SK-N-SH (cell line): ENCODE results near the gene ARHGEF7.

Experiments used
- EZH2phosphoT487 ChIP-seq: fragments of 200-600 bp; sonication (generic); IDR thresholded peaks from 2 replicates; pipeline ENCODE4 v1.6.1; 2017; ENCODE audit warnings: low read depth, mixed run types, mild to moderate bottlenecking, antibody characterized with exemption, moderate library complexity, borderline replicate concordance
- GABPA ChIP-seq: IDR thresholded peaks from 2 replicates; pipeline ENCODE4 v1.4.0; 2012; ENCODE audit warnings: low read depth, mild to moderate bottlenecking
- SMC3 ChIP-seq: IDR thresholded peaks from 2 replicates; pipeline ENCODE4 v1.6.1; 2012; ENCODE audit warnings: low read depth, low read length, improper control_type of control experiment
- TF ChIP-seq, protein P1 (sequence below): IDR thresholded peaks from 2 replicates; pipeline ENCODE4 v1.6.1; 2012; ENCODE audit warnings: mild to moderate bottlenecking, low read depth, low read length, moderate library complexity
- TF ChIP-seq, protein P2 (sequence below): fragments of 200-600 bp; sonication (generic); IDR thresholded peaks from 2 replicates; pipeline ENCODE4 v1.6.1; 2017; ENCODE audit warnings: antibody characterized with exemption, mild to moderate bottlenecking, moderate library complexity
- TF ChIP-seq, protein P3 (sequence below): IDR thresholded peaks from 2 replicates; pipeline ENCODE4 v1.4.0; 2012; ENCODE audit warnings: low read depth
- TF ChIP-seq, protein P4 (sequence below): IDR thresholded peaks from 2 replicates; pipeline ENCODE4 v1.4.0; 2012; ENCODE audit warnings: low read depth, borderline replicate concordance

DNA sequence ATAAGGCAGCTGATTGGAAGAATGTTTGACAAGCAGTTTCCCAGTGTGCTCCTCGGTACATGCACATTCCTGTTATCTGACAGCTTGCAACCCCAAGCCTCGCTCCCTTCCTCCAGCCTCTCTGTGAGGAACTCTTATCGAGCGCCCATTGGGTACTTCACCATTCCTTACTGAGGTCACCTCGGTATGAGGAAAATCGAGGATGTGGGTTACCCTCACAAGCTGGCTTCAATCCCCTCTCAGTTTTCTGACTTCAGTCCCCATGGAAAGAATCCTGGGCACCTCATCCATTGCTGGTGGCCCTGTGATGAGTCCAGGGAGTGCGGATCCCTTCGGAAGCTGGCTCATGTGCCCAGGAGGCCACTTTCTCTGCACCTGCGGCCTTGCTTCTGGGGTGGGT, 222.6 kb downstream of the ARHGEF7 start:
- no peak for TF ChIP-seq EZH2phosphoT487
- TF ChIP-seq, protein P1, sequence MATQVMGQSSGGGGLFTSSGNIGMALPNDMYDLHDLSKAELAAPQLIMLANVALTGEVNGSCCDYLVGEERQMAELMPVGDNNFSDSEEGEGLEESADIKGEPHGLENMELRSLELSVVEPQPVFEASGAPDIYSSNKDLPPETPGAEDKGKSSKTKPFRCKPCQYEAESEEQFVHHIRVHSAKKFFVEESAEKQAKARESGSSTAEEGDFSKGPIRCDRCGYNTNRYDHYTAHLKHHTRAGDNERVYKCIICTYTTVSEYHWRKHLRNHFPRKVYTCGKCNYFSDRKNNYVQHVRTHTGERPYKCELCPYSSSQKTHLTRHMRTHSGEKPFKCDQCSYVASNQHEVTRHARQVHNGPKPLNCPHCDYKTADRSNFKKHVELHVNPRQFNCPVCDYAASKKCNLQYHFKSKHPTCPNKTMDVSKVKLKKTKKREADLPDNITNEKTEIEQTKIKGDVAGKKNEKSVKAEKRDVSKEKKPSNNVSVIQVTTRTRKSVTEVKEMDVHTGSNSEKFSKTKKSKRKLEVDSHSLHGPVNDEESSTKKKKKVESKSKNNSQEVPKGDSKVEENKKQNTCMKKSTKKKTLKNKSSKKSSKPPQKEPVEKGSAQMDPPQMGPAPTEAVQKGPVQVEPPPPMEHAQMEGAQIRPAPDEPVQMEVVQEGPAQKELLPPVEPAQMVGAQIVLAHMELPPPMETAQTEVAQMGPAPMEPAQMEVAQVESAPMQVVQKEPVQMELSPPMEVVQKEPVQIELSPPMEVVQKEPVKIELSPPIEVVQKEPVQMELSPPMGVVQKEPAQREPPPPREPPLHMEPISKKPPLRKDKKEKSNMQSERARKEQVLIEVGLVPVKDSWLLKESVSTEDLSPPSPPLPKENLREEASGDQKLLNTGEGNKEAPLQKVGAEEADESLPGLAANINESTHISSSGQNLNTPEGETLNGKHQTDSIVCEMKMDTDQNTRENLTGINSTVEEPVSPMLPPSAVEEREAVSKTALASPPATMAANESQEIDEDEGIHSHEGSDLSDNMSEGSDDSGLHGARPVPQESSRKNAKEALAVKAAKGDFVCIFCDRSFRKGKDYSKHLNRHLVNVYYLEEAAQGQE: no peak
- TF ChIP-seq, protein P2, sequence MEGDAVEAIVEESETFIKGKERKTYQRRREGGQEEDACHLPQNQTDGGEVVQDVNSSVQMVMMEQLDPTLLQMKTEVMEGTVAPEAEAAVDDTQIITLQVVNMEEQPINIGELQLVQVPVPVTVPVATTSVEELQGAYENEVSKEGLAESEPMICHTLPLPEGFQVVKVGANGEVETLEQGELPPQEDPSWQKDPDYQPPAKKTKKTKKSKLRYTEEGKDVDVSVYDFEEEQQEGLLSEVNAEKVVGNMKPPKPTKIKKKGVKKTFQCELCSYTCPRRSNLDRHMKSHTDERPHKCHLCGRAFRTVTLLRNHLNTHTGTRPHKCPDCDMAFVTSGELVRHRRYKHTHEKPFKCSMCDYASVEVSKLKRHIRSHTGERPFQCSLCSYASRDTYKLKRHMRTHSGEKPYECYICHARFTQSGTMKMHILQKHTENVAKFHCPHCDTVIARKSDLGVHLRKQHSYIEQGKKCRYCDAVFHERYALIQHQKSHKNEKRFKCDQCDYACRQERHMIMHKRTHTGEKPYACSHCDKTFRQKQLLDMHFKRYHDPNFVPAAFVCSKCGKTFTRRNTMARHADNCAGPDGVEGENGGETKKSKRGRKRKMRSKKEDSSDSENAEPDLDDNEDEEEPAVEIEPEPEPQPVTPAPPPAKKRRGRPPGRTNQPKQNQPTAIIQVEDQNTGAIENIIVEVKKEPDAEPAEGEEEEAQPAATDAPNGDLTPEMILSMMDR: no peak
- TF ChIP-seq, protein P3, sequence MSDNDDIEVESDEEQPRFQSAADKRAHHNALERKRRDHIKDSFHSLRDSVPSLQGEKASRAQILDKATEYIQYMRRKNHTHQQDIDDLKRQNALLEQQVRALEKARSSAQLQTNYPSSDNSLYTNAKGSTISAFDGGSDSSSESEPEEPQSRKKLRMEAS: no peak
- TF ChIP-seq, protein P4, sequence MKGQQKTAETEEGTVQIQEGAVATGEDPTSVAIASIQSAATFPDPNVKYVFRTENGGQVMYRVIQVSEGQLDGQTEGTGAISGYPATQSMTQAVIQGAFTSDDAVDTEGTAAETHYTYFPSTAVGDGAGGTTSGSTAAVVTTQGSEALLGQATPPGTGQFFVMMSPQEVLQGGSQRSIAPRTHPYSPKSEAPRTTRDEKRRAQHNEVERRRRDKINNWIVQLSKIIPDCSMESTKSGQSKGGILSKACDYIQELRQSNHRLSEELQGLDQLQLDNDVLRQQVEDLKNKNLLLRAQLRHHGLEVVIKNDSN: no peak
- TF ChIP-seq GABPA: no peak
- no peak for TF ChIP-seq SMC3
